Muscle of leg (tissue), 11 donors: ENCODE data around the gene TACR2. TPM values are rescaled to one million over a fixed set of nuclear protein-coding genes. Genes with fewer than 3 reads are reported as not detected.
A peak's percentile ranks its signal among the peaks of the same experiment; 100 is the strongest.
"Not testable (repeated sequence)": the region's sequence is repeated elsewhere in the genome, so short reads cannot be mapped to it uniquely, and the experiment has no call there.

Experiments used
- DNase-seq: peaks from one replicate; pipeline ENCODE4 v3.0.0; 2013
- H3K27ac ChIP-seq: one replicate; pipeline ENCODE4 v1.5.1; 2013; ENCODE audit warnings: mild to moderate bottlenecking, low read length, control low read depth
- H3K27me3 ChIP-seq: one replicate; pipeline ENCODE4 v1.6.1; 2013; ENCODE audit warnings: low read length; ENCODE audit not compliant: control insufficient read depth, insufficient read depth
- H3K36me3 ChIP-seq: one replicate; pipeline ENCODE4 v1.6.1; 2013; ENCODE audit warnings: low read length; ENCODE audit not compliant: control insufficient read depth, insufficient read depth
- H3K4me1 ChIP-seq: one replicate; pipeline ENCODE4 v1.6.1; 2013; ENCODE audit warnings: low read length; ENCODE audit not compliant: control insufficient read depth, insufficient read depth
- H3K4me3 ChIP-seq: one replicate; pipeline ENCODE4 v1.5.1; 2013; ENCODE audit warnings: low read length, control low read depth
- H3K9me3 ChIP-seq: replicated peaks from 2 replicates; pipeline ENCODE4 v1.6.1; 2013; ENCODE audit warnings: low read depth, low read length; ENCODE audit not compliant: control insufficient read depth
- WGBS: methylation state at CpG from one replicate; pipeline ENCODE4 v1.1.5; 2013; ENCODE audit warnings: missing lambda C conversion rate; ENCODE audit not compliant: insufficient coverage; 5-methylcytosine and 5-hydroxymethylcytosine counted together
- polyA plus RNA-seq, 8 donors: library from polyadenylated mRNA; unstranded; fragments of 120-200 nt; gene quantifications; one replicate each; pipeline versions ENCODE4 v1.2.1 to v1.2.3, GENCODE V29; 2013; ENCODE audit warnings: inconsistent platforms in 1 of 8, low replicate concordance in 1 of 8; ENCODE audit not compliant: insufficient read length in 8 of 8, insufficient read depth in 1 of 8
- total RNA-seq: library from RNA; stranded (reverse); fragments of 120-200 nt; gene quantifications from one replicate; pipeline ENCODE4 v1.2.4, GENCODE V29; 2013

Gene TACR2
- total and polyA plus RNA-seq, 9 donors = 0.13 to 0.54 (median 0.38) TPM

GRCh38 chr10:69450395-69450794, 33.7 kb upstream of the TACR2 start:
- WGBS = 84% methylated on average over 12 of the region's 16 CpGs
- H3K4me3 ChIP-seq, H3K9me3 ChIP-seq, H3K27ac ChIP-seq, DNase-seq, H3K27me3 ChIP-seq, H3K36me3 ChIP-seq: not testable (repeated sequence)
- peaks cover 33% of the 10 kb centered on the region for H3K4me1 ChIP-seq

- no peaks in the 10 kb centered on the region for H3K36me3 ChIP-seq
- H3K4me1 ChIP-seq = peaks cover 33% of the 10 kb centered on the region
- H3K27ac ChIP-seq = peak overlapping the region; percentile 44
- WGBS = no CpG with 5 or more reads among the region's 1 CpG
- peaks cover 7% of the 10 kb centered on the region for H3K27me3 ChIP-seq
- no peaks in the 10 kb centered on the region for H3K9me3 ChIP-seq
- DNase-seq = peak; percentile 63
- H3K4me3 ChIP-seq = no peak overlapping the region
These were observed 33.1 kb upstream of the TACR2 start for GRCh38 chr10:69449841-69450240.

GRCh38 chr10:69446650-69447151, 30.0 kb upstream of the TACR2 start:
- H3K27ac ChIP-seq = no peak overlapping the region
- H3K4me3 ChIP-seq = no peak overlapping the region
- H3K9me3 ChIP-seq = no peaks in the 10 kb centered on the region
- H3K36me3 ChIP-seq = no peaks in the 10 kb centered on the region
- WGBS = 38% methylated on average over 1 of the region's 3 CpGs
- H3K27me3 ChIP-seq = peaks cover 3% of the 10 kb centered on the region
- H3K4me1 ChIP-seq = peaks cover 19% of the 10 kb centered on the region
- DNase-seq = no peak

GRCh38 chr10:69446229-69446628, 29.5 kb upstream of the TACR2 start:
- no peak for DNase-seq
- H3K4me3 ChIP-seq = no peak overlapping the region
- H3K4me1 ChIP-seq = peaks cover 17% of the 10 kb centered on the region
- no peaks in the 10 kb centered on the region for H3K36me3 ChIP-seq
- no peaks in the 10 kb centered on the region for H3K9me3 ChIP-seq
- H3K27me3 ChIP-seq = no peaks in the 10 kb centered on the region
- no peak overlapping the region for H3K27ac ChIP-seq

- H3K27ac ChIP-seq = no peak overlapping the region
- no peaks in the 10 kb centered on the region for H3K36me3 ChIP-seq
- no peaks in the 10 kb centered on the region for H3K9me3 ChIP-seq
- H3K4me1 ChIP-seq = peaks cover 7% of the 10 kb centered on the region
- no peak for DNase-seq
- WGBS = 77% methylated on average over 3 of the region's 4 CpGs
- no peaks in the 10 kb centered on the region for H3K27me3 ChIP-seq
- no peak overlapping the region for H3K4me3 ChIP-seq
These were observed 28.3 kb upstream of the TACR2 start for GRCh38 chr10:69445041-69445440.

- Histone ChIP-seq H3K4me1 (peaks cover 16% of the 10 kb centered on the region), H3K27me3 (no peaks in the 10 kb centered on the region), H3K9me3 (no peaks in the 10 kb centered on the region), H3K36me3 (no peaks in the 10 kb centered on the region), H3K27ac (no peak overlapping the region), H3K4me3 (no peak overlapping the region)
- WGBS = no CpG with 5 or more reads among the region's 1 CpG
- no peak for DNase-seq
These were observed 26.6 kb upstream of the TACR2 start for GRCh38 chr10:69443354-69443753.

GRCh38 chr10:69439813-69440506, 23.2 kb upstream of the TACR2 start:
- no peak for DNase-seq
- Histone ChIP-seq H3K27me3 (no peaks in the 10 kb centered on the region), H3K4me3 (no peak overlapping the region), H3K9me3 (no peaks in the 10 kb centered on the region), H3K27ac (no peak overlapping the region), H3K36me3 (no peaks in the 10 kb centered on the region), H3K4me1 (peaks cover 42% of the 10 kb centered on the region)
- no CpG with 5 or more reads among the region's 5 CpGs for WGBS

- Histone ChIP-seq H3K27me3 (no peaks in the 10 kb centered on the region), H3K27ac (peak overlapping the region; percentile 73), H3K4me3 (no peak overlapping the region), H3K4me1 (peaks cover 46% of the 10 kb centered on the region), H3K9me3 (no peaks in the 10 kb centered on the region), H3K36me3 (no peaks in the 10 kb centered on the region)
- DNase-seq = peak; percentile 86
- WGBS = 46% methylated on average over 5 of the region's 5 CpGs
These were observed 22.6 kb upstream of the TACR2 start for GRCh38 chr10:69439350-69439739.

- no peaks in the 10 kb centered on the region for H3K9me3 ChIP-seq
- peak overlapping the region; percentile 73 for H3K27ac ChIP-seq
- no peak overlapping the region for H3K4me3 ChIP-seq
- H3K36me3 ChIP-seq = no peaks in the 10 kb centered on the region
- WGBS = 12% methylated on average over 7 of the region's 10 CpGs
- H3K4me1 ChIP-seq = peaks cover 46% of the 10 kb centered on the region
- no peaks in the 10 kb centered on the region for H3K27me3 ChIP-seq
- DNase-seq = peak; percentile 62
These were observed 22.0 kb upstream of the TACR2 start for GRCh38 chr10:69438536-69439349.
